ENCODE data around the gene GRK4.

Gene GRK4

GRCh38 chr4:2924765-2925301 is 38.5 kb upstream of the GRK4 start:
- Histone ChIP-seq H3K79me2 (ENCODE audit: low read length) (no peaks in the 10 kb centered on the region), H3K27me3 (ENCODE audit: low read depth, low read length) (no peaks in the 10 kb centered on the region), H3K9me3 (ENCODE audit: insufficient read depth, low read length) (no peaks in the 10 kb centered on the region), H3K4me3 (ENCODE audit: low read length) (no peak overlapping the region), H2AFZ (ENCODE audit: low read depth, low read length) (no peak overlapping the region), H3K36me3 (replicated peaks; ENCODE audit: low read depth, low read length) (peaks cover 13% of the 10 kb centered on the region), H3K4me2 (ENCODE audit: low read length) (no peak overlapping the region), H4K20me1 (ENCODE audit: insufficient read depth, low read length) (no peaks in the 10 kb centered on the region), H3K4me1 (ENCODE audit: low read length) (no peaks in the 10 kb centered on the region; the same call in 1 of the 2 replicates), H3K27ac (ENCODE audit: low read length) (no peak overlapping the region), H3K9ac (ENCODE audit: low read length) (no peak overlapping the region)
- TF ChIP-seq CTCF (IDR thresholded peaks at IDR 0.05; ENCODE audit: low read depth, low read length): no peak
- TF ChIP-seq EZH2phosphoT487 (IDR thresholded peaks at IDR 0.05; ENCODE audit: low read depth): no peak

DNA sequence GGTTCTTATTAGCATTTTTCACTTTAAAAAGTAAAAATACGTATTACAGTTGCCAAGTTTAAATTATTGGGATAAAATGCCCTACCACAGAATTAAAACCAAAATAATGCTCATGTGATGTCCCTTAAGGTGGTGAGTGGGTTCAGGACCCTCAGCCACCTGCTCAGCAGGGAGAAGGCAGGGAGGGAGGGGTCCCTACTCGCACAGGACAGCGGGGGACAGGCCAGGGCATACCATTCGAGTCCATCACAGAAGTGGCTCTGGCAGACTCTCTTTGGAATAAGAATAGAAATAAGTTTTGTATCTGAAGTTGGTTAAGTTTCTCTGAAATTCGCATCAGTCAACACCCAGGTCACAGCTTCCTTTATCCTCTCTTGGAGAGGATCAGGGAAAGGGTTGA is 37.9 kb upstream of the GRK4 start:
- H3K4me3 ChIP-seq (ENCODE audit: low read length): no peak overlapping the region
- no peaks in the 10 kb centered on the region for H3K9me3 ChIP-seq (ENCODE audit: insufficient read depth, low read length)
- peaks cover 18% of the 10 kb centered on the region for H3K36me3 ChIP-seq (replicated peaks; ENCODE audit: low read depth, low read length)
- H2AFZ ChIP-seq (ENCODE audit: low read depth, low read length): no peak overlapping the region
- no peak overlapping the region for H3K27ac ChIP-seq (ENCODE audit: low read length)
- no peaks in the 10 kb centered on the region for H3K27me3 ChIP-seq (ENCODE audit: low read depth, low read length)
- no peaks in the 10 kb centered on the region for H4K20me1 ChIP-seq (ENCODE audit: insufficient read depth, low read length)
- H3K4me2 ChIP-seq (ENCODE audit: low read length): no peak overlapping the region
- H3K79me2 ChIP-seq (ENCODE audit: low read length): no peaks in the 10 kb centered on the region
- no peaks in the 10 kb centered on the region; the same call in 1 of the 2 replicates for H3K4me1 ChIP-seq (ENCODE audit: low read length)
- no peak for TF ChIP-seq EZH2phosphoT487 (IDR thresholded peaks at IDR 0.05; ENCODE audit: low read depth)
- no peak for TF ChIP-seq CTCF (IDR thresholded peaks at IDR 0.05; ENCODE audit: low read depth, low read length)
- no peak overlapping the region for H3K9ac ChIP-seq (ENCODE audit: low read length)

DNA sequence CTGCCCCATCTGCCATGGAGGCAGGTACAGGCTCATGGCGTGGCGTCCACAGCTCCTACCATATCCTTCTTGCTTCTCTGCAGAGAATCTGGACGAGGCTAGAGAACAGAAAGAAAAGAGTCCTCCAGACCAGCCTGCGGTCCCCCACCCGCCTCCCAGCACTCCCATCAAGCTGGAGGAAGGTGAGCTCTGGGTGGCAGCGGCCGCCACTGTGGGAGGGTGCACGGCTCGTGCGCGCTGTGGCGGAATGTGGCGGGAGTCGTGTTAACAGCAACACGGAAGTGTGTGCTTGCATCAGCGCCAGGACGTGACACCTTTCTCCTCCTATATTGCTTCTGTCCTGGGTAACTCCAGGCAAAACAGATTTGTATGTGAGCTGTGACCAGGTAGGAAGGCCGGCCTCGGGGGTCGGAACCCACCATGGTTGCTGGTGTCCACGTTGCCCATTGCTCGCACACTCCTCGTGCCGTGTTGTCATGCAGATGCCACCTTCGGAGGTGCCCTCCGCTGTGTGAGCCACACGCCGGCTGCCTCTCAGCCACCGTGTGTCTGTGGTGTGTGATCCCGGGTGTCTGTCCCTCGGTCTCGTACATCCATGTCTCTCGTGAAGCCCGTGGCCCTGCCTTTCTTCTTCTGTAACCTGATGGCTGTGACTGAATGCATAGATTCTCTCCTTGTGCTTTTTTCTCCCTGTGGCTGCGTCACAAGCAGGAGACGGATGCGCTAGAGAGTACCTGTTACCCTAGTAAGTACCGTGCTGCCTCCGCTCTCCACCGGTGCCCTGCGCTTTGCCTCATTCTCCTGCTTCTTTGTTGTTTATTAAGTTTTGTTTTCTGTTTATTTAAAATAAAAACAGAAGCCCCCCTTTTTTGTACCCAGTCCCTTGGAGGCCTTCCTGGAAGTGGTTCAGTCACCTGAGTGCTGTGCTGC is 37.2 kb upstream of the GRK4 start:
- H3K27ac ChIP-seq (ENCODE audit: low read length): no peak overlapping the region
- no peak overlapping the region for H3K9ac ChIP-seq (ENCODE audit: low read length)
- H2AFZ ChIP-seq (ENCODE audit: low read depth, low read length): no peak overlapping the region
- no peaks in the 10 kb centered on the region for H4K20me1 ChIP-seq (ENCODE audit: insufficient read depth, low read length)
- H3K27me3 ChIP-seq (ENCODE audit: low read depth, low read length): no peaks in the 10 kb centered on the region
- TF ChIP-seq EZH2phosphoT487 (IDR thresholded peaks at IDR 0.05; ENCODE audit: low read depth) (no peak), CTCF (IDR thresholded peaks at IDR 0.05; ENCODE audit: low read depth, low read length) (no peak)
- no peaks in the 10 kb centered on the region for H3K9me3 ChIP-seq (ENCODE audit: insufficient read depth, low read length)
- H3K4me2 ChIP-seq (ENCODE audit: low read length): no peak overlapping the region
- peaks cover 24% of the 10 kb centered on the region for H3K36me3 ChIP-seq (replicated peaks; ENCODE audit: low read depth, low read length)
- no peaks in the 10 kb centered on the region for H3K79me2 ChIP-seq (ENCODE audit: low read length)
- H3K4me1 ChIP-seq (ENCODE audit: low read length): peaks cover 2% of the 10 kb centered on the region; the same call in 1 of the 2 replicates
- H3K4me3 ChIP-seq (ENCODE audit: low read length): no peak overlapping the region

DNA sequence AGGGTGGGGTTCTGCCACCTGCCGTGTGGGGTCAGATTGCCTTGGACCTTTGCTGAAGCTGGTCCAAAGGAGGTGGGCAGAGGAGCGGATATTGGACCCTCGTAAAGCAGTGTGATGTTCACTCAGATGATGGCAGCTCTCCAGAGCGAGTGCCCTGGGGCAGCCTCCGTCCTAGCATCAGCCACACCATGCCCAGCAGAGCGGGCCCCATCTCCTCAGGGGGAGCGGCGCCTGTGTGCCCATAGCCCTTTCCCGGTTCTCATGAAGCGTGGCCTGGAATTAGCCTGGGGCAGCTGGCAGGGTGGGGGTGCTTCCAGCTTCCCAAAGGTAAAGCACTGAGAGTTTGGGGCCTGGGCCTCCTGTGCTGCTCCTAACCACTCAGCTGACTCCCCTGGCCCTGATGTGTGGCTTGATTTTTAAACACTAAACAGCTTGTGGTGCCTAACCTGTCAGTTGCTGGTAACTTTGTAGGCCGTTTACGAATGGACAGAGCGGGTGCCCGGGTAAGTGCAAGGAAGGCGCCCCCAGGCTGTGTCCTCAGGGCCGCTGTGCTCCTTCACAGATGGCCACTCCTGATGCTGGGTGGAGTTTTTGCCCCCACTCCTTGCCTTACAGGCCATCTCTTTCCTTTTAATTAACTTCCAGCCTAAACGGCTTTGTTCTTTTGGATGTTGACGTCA is 36.2 kb upstream of the GRK4 start:
- TF ChIP-seq EZH2phosphoT487 (IDR thresholded peaks at IDR 0.05; ENCODE audit: low read depth) (no peak), CTCF (IDR thresholded peaks at IDR 0.05; ENCODE audit: low read depth, low read length) (no peak)
- H3K4me1 ChIP-seq (ENCODE audit: low read length): peaks cover 12% of the 10 kb centered on the region
- H3K4me2 ChIP-seq (ENCODE audit: low read length): no peak overlapping the region
- no peaks in the 10 kb centered on the region for H4K20me1 ChIP-seq (ENCODE audit: insufficient read depth, low read length)
- H3K27me3 ChIP-seq (ENCODE audit: low read depth, low read length): no peaks in the 10 kb centered on the region
- H3K27ac ChIP-seq (ENCODE audit: low read length): no peak overlapping the region
- no peak overlapping the region for H3K9ac ChIP-seq (ENCODE audit: low read length)
- H3K79me2 ChIP-seq (ENCODE audit: low read length): no peaks in the 10 kb centered on the region
- H3K4me3 ChIP-seq (ENCODE audit: low read length): no peak overlapping the region
- no peaks in the 10 kb centered on the region for H3K9me3 ChIP-seq (ENCODE audit: insufficient read depth, low read length)
- H3K36me3 ChIP-seq (replicated peaks; ENCODE audit: low read depth, low read length): peaks cover 24% of the 10 kb centered on the region
- no peak overlapping the region for H2AFZ ChIP-seq (ENCODE audit: low read depth, low read length)
